ENCODE data around the gene TDRD12. TPM values are rescaled to one million over a fixed set of nuclear protein-coding genes. Genes with fewer than 3 reads are reported as not detected.

The TDRD12 gene
- total and polyA plus RNA-seq, 9 donors, result 0.23 to 3.2 (median 1.9) TPM

DNA sequence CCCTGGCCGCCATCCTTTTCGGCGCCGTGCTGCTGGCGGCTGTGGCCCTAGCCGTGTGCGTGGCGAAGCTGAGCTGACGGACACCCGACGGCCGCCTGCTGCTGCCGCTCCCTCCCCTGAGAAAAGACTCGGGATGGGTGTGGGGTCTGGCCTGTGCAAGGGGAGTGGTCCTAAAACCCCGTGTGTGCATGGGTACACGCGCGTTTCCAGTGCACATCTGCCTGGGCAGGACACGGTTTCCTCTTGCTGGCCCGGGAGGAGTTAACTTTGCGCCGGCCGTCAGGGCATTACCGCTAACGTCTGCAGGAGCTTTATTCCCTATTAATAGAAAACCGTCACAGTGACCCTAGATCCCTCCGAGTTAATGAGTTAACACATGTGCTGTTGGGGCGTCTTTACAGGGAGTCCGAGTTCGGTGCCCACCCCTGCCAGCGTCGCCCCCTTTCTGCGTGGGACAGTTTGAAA lies 42.6 kb upstream of the TDRD12 start:
- H3K4me1 ChIP-seq (ENCODE audit: insufficient read depth), result peaks cover 2% of the 10 kb centered on the region
- 10 to 15% (median 12%) methylated on average over 31 to 33 of the region's 33 CpGs for WGBS, 3 donors
- no peaks in the 10 kb centered on the region for H3K9me3 ChIP-seq
- no peak for DNase-seq
- peaks cover 7% of the 10 kb centered on the region for H3K27me3 ChIP-seq
- H3K36me3 ChIP-seq, result no peaks in the 10 kb centered on the region
- TF ChIP-seq POLR2A (IDR thresholded peaks at IDR 0.05) (no peak), EP300 (IDR thresholded peaks at IDR 0.05) (no peak)
- TF ChIP-seq, protein P1, sequence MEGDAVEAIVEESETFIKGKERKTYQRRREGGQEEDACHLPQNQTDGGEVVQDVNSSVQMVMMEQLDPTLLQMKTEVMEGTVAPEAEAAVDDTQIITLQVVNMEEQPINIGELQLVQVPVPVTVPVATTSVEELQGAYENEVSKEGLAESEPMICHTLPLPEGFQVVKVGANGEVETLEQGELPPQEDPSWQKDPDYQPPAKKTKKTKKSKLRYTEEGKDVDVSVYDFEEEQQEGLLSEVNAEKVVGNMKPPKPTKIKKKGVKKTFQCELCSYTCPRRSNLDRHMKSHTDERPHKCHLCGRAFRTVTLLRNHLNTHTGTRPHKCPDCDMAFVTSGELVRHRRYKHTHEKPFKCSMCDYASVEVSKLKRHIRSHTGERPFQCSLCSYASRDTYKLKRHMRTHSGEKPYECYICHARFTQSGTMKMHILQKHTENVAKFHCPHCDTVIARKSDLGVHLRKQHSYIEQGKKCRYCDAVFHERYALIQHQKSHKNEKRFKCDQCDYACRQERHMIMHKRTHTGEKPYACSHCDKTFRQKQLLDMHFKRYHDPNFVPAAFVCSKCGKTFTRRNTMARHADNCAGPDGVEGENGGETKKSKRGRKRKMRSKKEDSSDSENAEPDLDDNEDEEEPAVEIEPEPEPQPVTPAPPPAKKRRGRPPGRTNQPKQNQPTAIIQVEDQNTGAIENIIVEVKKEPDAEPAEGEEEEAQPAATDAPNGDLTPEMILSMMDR (IDR thresholded peaks at IDR 0.05), result no peak
- H3K4me3 ChIP-seq, result no peak overlapping the region
- H3K27ac ChIP-seq, result no peak overlapping the region
- intact Hi-C loops (cut with DNase I), result no loop called here

DNA sequence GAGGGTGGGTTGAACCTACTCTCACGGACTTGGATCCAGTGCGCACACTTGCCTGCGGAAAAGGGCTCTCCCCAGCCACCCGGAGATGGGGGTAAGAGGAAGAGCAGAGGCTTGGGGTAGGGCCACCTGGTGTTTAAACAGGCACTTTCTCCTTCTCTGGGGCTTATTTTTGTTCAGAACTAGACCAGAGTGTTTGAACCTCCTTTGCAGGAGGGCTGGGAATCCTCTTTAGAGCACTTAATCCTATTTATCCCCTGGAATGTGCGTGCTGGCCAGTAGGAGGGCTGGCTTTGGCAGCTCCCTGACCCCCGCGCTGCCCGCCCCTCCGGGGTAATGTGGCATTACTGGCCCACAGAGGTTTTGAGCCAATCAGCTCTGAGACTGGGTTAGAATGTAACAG lies 41.9 kb upstream of the TDRD12 start:
- TF ChIP-seq POLR2A (IDR thresholded peaks at IDR 0.05) (no peak), EP300 (IDR thresholded peaks at IDR 0.05) (no peak)
- TF ChIP-seq, protein P1 (IDR thresholded peaks at IDR 0.05), result no peak
- H3K9me3 ChIP-seq, result no peaks in the 10 kb centered on the region
- 47 to 54% (median 48%) methylated on average over 9 of the region's 9 CpGs for WGBS, 3 donors
- peaks cover 2% of the 10 kb centered on the region for H3K4me1 ChIP-seq (ENCODE audit: insufficient read depth)
- no peak for DNase-seq
- intact Hi-C loops (cut with DNase I), result no loop called here
- H3K36me3 ChIP-seq, result no peaks in the 10 kb centered on the region
- no peak overlapping the region for H3K4me3 ChIP-seq
- H3K27me3 ChIP-seq, result peaks cover 7% of the 10 kb centered on the region
- H3K27ac ChIP-seq, result no peak overlapping the region

DNA sequence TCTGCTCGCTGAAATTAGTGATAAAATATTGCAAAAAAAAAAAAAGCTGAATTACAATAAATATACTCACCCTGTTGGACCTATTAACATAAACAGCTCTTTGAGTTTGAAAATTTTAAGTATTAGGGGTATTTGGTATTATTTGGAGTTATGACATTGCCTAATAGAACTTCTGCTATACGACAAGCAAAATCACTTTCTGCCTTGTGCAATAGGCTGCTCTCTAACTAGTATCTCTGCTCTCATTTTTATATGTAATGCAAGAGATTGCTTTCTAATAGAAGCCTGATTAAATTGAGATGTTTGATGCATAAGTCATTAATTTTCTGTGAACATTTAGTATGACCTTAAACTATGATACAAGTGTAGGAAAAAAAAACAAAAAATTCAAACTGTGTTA lies 38.6 kb upstream of the TDRD12 start:
- peaks cover 5% of the 10 kb centered on the region for H3K27me3 ChIP-seq
- intact Hi-C loops (cut with DNase I), result no loop called here
- no peak overlapping the region for H3K27ac ChIP-seq
- 42 to 62% (median 45%) methylated on average over 2 of the region's 2 CpGs for WGBS, 3 donors
- no peak for DNase-seq
- H3K4me1 ChIP-seq (ENCODE audit: insufficient read depth), result no peaks in the 10 kb centered on the region
- no peak overlapping the region for H3K4me3 ChIP-seq
- TF ChIP-seq POLR2A (IDR thresholded peaks at IDR 0.05) (no peak), EP300 (IDR thresholded peaks at IDR 0.05) (no peak)
- TF ChIP-seq, protein P1 (IDR thresholded peaks at IDR 0.05), result no peak
- no peaks in the 10 kb centered on the region for H3K36me3 ChIP-seq
- no peaks in the 10 kb centered on the region for H3K9me3 ChIP-seq

DNA sequence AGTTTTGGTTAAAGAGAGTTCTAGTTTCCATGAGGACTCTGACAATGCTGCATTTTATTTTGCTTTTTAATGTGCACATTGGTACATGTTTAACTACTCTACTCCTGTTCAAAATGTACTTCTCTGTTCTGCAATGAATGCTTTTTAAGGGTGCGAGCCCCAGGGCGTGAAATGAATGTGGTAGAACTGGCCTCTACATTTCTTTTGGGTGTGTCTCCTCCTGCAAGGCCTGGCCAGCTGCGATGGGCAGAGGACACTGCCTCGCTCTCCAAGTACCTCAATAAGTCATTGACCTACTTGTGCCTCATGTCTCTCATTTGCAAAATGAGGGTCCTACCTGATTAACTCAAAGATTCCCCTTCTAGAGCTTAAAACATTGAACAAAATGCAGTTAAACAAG lies 37.2 kb upstream of the TDRD12 start:
- no peak for DNase-seq
- Histone ChIP-seq H3K4me3 (no peak overlapping the region), H3K27ac (no peak overlapping the region), H3K36me3 (no peaks in the 10 kb centered on the region), H3K4me1 (ENCODE audit: insufficient read depth) (no peaks in the 10 kb centered on the region), H3K27me3 (peaks cover 3% of the 10 kb centered on the region), H3K9me3 (no peaks in the 10 kb centered on the region)
- WGBS, 3 donors, result 85 to 93% (median 90%) methylated on average over 4 of the region's 4 CpGs
- intact Hi-C loops (cut with DNase I), result no loop called here
- TF ChIP-seq POLR2A (IDR thresholded peaks at IDR 0.05), result no peak
- TF ChIP-seq, protein P1 (IDR thresholded peaks at IDR 0.05), result no peak
- TF ChIP-seq EP300 (IDR thresholded peaks at IDR 0.05), result no peak
